Measurements from ENCODE around the gene HIRA. TPM values are rescaled to one million over a fixed set of nuclear protein-coding genes. Genes with fewer than 3 reads are reported as not detected.
A peak's percentile ranks its signal among the peaks of the same experiment; 100 is the strongest.

HIRA gene
- total and polyA plus RNA-seq, 9 of the 15 experiments (the other 6 are each of a cell fraction or from before 2014, with no cell fraction given), result 0.96 to 132 (median 58.4) TPM

DNA sequence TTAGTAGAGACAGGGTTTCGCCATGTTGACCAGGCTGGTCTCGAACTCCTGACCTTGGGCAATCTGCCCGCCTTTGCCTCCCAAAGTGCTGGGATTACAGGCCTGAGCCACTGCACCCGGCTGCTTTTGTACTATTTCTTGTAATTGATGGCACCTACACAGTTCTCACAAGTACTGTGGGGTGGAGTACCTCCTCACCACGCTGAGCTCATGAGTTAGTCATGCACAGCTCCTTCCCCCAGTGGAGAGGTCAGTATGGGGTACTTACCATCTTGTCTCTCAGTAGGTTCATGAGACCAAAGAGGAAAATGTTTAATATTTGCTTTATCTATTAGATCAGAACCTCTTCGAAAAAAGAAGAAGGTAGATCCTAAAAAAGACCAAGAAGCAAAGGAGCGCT is 2.9 kb upstream of the HIRA start (continued):
- TF ChIP-seq, protein P1, sequence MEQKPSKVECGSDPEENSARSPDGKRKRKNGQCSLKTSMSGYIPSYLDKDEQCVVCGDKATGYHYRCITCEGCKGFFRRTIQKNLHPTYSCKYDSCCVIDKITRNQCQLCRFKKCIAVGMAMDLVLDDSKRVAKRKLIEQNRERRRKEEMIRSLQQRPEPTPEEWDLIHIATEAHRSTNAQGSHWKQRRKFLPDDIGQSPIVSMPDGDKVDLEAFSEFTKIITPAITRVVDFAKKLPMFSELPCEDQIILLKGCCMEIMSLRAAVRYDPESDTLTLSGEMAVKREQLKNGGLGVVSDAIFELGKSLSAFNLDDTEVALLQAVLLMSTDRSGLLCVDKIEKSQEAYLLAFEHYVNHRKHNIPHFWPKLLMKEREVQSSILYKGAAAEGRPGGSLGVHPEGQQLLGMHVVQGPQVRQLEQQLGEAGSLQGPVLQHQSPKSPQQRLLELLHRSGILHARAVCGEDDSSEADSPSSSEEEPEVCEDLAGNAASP (IDR thresholded peaks at IDR 0.05), result no peak
- no peak for TF ChIP-seq CEBPB (tag; IDR thresholded peaks at IDR 0.05)
- no peak for TF ChIP-seq MYBL2 (IDR thresholded peaks at IDR 0.05; ENCODE audit: low read depth)
- no peak for TF ChIP-seq MYBL2 (CRISPR knock-in tag; IDR thresholded peaks at IDR 0.05; ENCODE audit: borderline replicate concordance)
- TF ChIP-seq ZFP36 (IDR thresholded peaks at IDR 0.05; ENCODE audit: low read depth, low read length, partially characterized antibody), result no peak
- TF ChIP-seq, protein P2, sequence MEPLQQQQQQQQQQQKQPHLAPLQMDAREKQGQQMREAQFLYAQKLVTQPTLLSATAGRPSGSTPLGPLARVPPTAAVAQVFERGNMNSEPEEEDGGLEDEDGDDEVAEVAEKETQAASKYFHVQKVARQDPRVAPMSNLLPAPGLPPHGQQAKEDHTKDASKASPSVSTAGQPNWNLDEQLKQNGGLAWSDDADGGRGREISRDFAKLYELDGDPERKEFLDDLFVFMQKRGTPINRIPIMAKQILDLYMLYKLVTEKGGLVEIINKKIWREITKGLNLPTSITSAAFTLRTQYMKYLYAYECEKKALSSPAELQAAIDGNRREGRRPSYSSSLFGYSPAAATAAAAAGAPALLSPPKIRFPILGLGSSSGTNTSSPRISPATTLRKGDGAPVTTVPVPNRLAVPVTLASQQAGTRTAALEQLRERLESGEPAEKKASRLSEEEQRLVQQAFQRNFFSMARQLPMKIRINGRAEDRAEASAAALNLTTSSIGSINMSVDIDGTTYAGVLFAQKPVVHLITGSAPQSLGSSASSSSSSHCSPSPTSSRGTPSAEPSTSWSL (CRISPR knock-in tag; IDR thresholded peaks at IDR 0.05; ENCODE audit: borderline replicate concordance), result 0 out of 2 replicates have a peak, but pooled peaks have one; percentile 32
- TF ChIP-seq MCM7 (IDR thresholded peaks at IDR 0.05), result no peak
- no peak for TF ChIP-seq U2AF2 (optimal IDR thresholded peaks at IDR 0.05; ENCODE audit: low read depth, low read length)
- TF ChIP-seq NEUROD1 (IDR thresholded peaks at IDR 0.05; ENCODE audit: borderline replicate concordance, low read depth, low read length, partially characterized antibody), result no peak
- TF ChIP-seq, protein P3, sequence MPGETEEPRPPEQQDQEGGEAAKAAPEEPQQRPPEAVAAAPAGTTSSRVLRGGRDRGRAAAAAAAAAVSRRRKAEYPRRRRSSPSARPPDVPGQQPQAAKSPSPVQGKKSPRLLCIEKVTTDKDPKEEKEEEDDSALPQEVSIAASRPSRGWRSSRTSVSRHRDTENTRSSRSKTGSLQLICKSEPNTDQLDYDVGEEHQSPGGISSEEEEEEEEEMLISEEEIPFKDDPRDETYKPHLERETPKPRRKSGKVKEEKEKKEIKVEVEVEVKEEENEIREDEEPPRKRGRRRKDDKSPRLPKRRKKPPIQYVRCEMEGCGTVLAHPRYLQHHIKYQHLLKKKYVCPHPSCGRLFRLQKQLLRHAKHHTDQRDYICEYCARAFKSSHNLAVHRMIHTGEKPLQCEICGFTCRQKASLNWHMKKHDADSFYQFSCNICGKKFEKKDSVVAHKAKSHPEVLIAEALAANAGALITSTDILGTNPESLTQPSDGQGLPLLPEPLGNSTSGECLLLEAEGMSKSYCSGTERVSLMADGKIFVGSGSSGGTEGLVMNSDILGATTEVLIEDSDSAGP (CRISPR knock-in tag; IDR thresholded peaks at IDR 0.05), result no peak
- 0 out of 2 replicates have a peak, but pooled peaks have one; percentile 6 for TF ChIP-seq PML (IDR thresholded peaks at IDR 0.05; ENCODE audit: low read length)
